Fibroblast of lung (primary cell): ENCODE results near the gene SEC31B.

Experiments
- EZH2 ChIP-seq: IDR thresholded peaks from 2 replicates; pipeline ENCODE4 v1.5.1; 2012; ENCODE audit warnings: low read length, control low read depth, mild to moderate bottlenecking; ENCODE audit errors: missing control alignments
- TF ChIP-seq, protein P1 (sequence below), 2 donors: IDR thresholded peaks in 1 of 2; conservative IDR thresholded peaks in 1 of 2; 1 replicate in 1 of 2; 2 replicates in 1 of 2; pipeline ENCODE4 v1.5.1; 2011 to 2012; ENCODE audit warnings: low read length in 2 of 2, control low read depth in 1 of 2, inconsistent platforms in 1 of 2, low read depth in 1 of 2, mild to moderate bottlenecking in 1 of 2

DNA sequence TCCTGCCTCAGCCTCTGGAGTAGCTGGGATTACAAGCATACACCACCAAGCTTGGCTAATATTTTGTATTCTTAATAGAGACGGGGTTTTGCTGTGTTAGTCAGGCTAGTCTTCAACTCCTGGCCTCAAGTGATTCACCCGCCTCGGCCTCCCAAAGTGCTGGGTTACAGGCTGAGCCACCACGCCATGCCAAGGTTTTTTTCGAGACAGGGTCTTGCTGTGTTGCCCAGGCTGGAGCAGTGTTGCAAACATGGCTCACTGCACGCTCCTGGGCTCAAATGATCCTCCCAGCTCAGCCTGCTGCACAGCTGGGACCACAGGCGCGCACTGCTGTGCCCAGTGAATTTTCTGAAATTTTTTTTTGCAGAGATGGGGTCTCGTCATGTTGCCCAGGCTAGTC, 3.3 kb upstream of the SEC31B start:
- TF ChIP-seq, protein P1, sequence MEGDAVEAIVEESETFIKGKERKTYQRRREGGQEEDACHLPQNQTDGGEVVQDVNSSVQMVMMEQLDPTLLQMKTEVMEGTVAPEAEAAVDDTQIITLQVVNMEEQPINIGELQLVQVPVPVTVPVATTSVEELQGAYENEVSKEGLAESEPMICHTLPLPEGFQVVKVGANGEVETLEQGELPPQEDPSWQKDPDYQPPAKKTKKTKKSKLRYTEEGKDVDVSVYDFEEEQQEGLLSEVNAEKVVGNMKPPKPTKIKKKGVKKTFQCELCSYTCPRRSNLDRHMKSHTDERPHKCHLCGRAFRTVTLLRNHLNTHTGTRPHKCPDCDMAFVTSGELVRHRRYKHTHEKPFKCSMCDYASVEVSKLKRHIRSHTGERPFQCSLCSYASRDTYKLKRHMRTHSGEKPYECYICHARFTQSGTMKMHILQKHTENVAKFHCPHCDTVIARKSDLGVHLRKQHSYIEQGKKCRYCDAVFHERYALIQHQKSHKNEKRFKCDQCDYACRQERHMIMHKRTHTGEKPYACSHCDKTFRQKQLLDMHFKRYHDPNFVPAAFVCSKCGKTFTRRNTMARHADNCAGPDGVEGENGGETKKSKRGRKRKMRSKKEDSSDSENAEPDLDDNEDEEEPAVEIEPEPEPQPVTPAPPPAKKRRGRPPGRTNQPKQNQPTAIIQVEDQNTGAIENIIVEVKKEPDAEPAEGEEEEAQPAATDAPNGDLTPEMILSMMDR (conservative IDR thresholded peaks at IDR 0.05 in 1 of 2, IDR thresholded peaks at IDR 0.05 in 1 of 2; ENCODE audit: low read depth in 1 of 2, low read length in 2 of 2), result no peak
- no peak for TF ChIP-seq EZH2
